T-helper 1 cell treated with Interleukin-12 subunit alpha and Interleukin-12 subunit beta and Interleukin-4 antibody, amounts not matched to agents 30 μg/mL and 1 μg/mL, for 36 hours (primary cell): ENCODE data around the gene POLR2L.

ENCODE experiments used
- H3K27ac Mint-ChIP-seq: one replicate; pipeline ENCODE4 v1.8.0; 2021; ENCODE audit warnings: mild to moderate bottlenecking, mixed read lengths
- H3K27me3 Mint-ChIP-seq: one replicate; pipeline ENCODE4 v1.8.0; 2021; ENCODE audit warnings: low read depth, mixed read lengths
- H3K36me3 Mint-ChIP-seq: one replicate; pipeline ENCODE4 v1.8.0; 2021; ENCODE audit warnings: low read depth, mixed read lengths
- H3K4me1 Mint-ChIP-seq: one replicate; pipeline ENCODE4 v1.8.0; 2021; ENCODE audit warnings: low read depth, mixed read lengths
- H3K4me3 Mint-ChIP-seq: one replicate; pipeline ENCODE4 v1.8.0; 2021; ENCODE audit warnings: mild to moderate bottlenecking, moderate library complexity, mixed read lengths
- H3K9me3 Mint-ChIP-seq: one replicate; pipeline ENCODE4 v1.8.0; 2021; ENCODE audit warnings: mixed read lengths

POLR2L gene

GRCh38 chr11:842370-843002, at the start of gene POLR2L, which contains the start of gene TSPAN4:
Gene POLR2L (minus strand): TSS chr11:842529. CDS start chr11:842508, 21 bp downstream.
Gene TSPAN4 (plus strand): TSS chr11:842852. CDS start chr11:850305, 7,453 bp downstream.
- Mint-ChIP-seq H3K27me3 (no peaks in the 10 kb centered on the region), H3K36me3 (peaks cover 2% of the 10 kb centered on the region), H3K4me3 (peak within 1 kb of the TSS; percentile 85), H3K27ac (peak within 1 kb of the TSS; percentile 70), H3K9me3 (no peaks in the 10 kb centered on the region), H3K4me1 (peaks cover 18% of the 10 kb centered on the region)

DNA sequence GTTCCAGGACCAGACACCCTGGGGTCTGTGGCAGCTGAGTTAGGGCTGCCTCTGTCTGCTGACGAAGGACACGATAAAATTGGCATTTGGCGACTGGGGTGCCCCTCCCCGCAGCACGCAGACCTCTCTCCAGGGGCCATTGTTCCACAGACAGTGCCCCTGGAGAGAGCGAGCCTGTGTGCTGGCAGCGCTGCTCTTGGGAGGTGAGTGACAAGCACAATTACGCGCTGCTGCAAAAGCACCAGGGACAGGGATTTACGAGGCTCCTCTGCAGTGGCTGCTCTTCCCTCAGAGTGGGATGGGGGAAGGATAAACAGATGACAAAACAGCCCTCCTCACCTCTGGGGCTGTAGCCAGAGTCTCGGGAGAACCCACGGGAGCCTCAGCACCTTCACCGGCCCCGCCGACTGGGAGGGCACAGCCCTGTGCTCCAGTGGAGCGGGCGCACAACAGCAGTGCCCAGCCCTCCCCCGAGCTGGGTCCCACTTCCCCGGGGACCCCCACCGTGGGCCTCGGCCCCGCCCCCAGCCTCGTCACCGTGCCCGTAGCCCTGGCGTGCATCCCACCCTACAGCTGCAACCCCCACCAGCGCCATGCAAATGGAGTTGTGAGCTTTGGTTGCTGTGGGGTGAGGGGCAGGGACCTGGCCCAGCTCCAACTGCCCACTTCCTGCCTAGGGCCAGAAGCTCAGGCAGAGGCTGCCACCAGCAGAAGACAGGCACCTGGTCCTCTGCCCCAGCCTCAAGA, 48.6 kb upstream of the POLR2L start:
- Mint-ChIP-seq H3K27me3 (no peaks in the 10 kb centered on the region), H3K4me1 (no peaks in the 10 kb centered on the region), H3K36me3 (peaks cover 3% of the 10 kb centered on the region), H3K4me3 (no peak overlapping the region), H3K27ac (no peak overlapping the region), H3K9me3 (no peaks in the 10 kb centered on the region)

GRCh38 chr11:889687-890475, 47.6 kb upstream of the POLR2L start:
- no peak overlapping the region for H3K4me3 Mint-ChIP-seq
- no peak overlapping the region for H3K27ac Mint-ChIP-seq
- H3K9me3 Mint-ChIP-seq = no peaks in the 10 kb centered on the region
- H3K36me3 Mint-ChIP-seq = peaks cover 3% of the 10 kb centered on the region
- H3K4me1 Mint-ChIP-seq = no peaks in the 10 kb centered on the region
- no peaks in the 10 kb centered on the region for H3K27me3 Mint-ChIP-seq

DNA sequence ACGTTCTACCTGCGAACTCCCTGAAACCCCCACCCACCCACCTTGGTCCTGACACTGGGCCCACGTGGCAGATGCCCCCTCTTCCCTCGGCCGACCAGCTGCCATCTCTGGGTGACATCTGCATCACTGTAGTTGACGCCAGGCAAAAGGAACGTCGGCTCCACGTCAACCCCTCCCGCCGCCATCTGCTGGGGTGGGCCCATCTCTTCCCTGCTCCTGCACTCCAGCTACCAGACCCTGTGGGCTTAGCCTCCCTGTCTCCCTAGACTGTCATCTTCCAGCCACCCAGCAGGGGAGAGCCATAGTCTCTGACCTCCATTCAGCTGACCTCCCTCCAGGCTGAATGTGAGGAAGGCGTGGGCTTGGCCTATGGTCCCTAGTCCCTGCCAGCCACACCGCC, 46.9 kb upstream of the POLR2L start:
- Mint-ChIP-seq H3K27ac (no peak overlapping the region), H3K27me3 (no peaks in the 10 kb centered on the region), H3K4me1 (no peaks in the 10 kb centered on the region), H3K4me3 (no peak overlapping the region), H3K9me3 (no peaks in the 10 kb centered on the region), H3K36me3 (peaks cover 3% of the 10 kb centered on the region)

GRCh38 chr11:888310-889212, 46.2 kb upstream of the POLR2L start:
- Mint-ChIP-seq H3K4me1 (no peaks in the 10 kb centered on the region), H3K4me3 (no peak overlapping the region), H3K27ac (no peak overlapping the region), H3K36me3 (peaks cover 3% of the 10 kb centered on the region), H3K9me3 (no peaks in the 10 kb centered on the region), H3K27me3 (no peaks in the 10 kb centered on the region)

GRCh38 chr11:887589-887988, 45.3 kb upstream of the POLR2L start:
- Mint-ChIP-seq H3K4me1 (peaks cover under 1% of the 10 kb centered on the region), H3K9me3 (no peaks in the 10 kb centered on the region), H3K27ac (no peak overlapping the region), H3K27me3 (no peaks in the 10 kb centered on the region), H3K4me3 (no peak overlapping the region), H3K36me3 (peaks cover 3% of the 10 kb centered on the region)

GRCh38 chr11:886568-886967, 44.2 kb upstream of the POLR2L start:
- H3K4me3 Mint-ChIP-seq = no peak overlapping the region
- H3K4me1 Mint-ChIP-seq = peaks cover 4% of the 10 kb centered on the region
- H3K36me3 Mint-ChIP-seq = peaks cover 3% of the 10 kb centered on the region
- no peak overlapping the region for H3K27ac Mint-ChIP-seq
- no peaks in the 10 kb centered on the region for H3K27me3 Mint-ChIP-seq
- H3K9me3 Mint-ChIP-seq = no peaks in the 10 kb centered on the region

GRCh38 chr11:884578-885070, 42.3 kb upstream of the POLR2L start:
- H3K27ac Mint-ChIP-seq = no peak overlapping the region
- H3K9me3 Mint-ChIP-seq = no peaks in the 10 kb centered on the region
- H3K4me1 Mint-ChIP-seq = peaks cover 4% of the 10 kb centered on the region
- H3K4me3 Mint-ChIP-seq = no peak overlapping the region
- H3K36me3 Mint-ChIP-seq = peaks cover 3% of the 10 kb centered on the region
- H3K27me3 Mint-ChIP-seq = no peaks in the 10 kb centered on the region

DNA sequence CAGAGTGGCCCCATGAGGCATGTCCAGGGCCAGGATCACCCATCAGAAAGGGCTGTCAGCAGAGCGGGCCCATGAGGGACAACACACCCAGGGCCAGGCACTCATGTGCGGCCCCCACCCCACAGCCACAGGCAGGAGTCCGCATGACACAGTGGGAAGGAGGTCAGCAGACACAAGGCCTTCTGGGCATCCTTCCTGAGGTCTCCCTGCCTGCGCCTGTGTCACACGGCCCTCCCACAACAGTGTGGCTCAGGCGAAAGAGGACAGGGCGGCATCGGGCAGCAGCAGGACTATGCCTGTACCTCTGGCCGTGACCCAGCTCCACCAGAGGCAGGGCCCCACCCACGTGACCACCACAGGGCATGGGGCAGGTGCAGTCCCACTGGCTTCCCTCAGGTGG, 41.2 kb upstream of the POLR2L start:
- Mint-ChIP-seq H3K4me3 (no peak overlapping the region), H3K4me1 (peaks cover 4% of the 10 kb centered on the region), H3K9me3 (no peaks in the 10 kb centered on the region), H3K27ac (no peak overlapping the region), H3K36me3 (peaks cover 5% of the 10 kb centered on the region), H3K27me3 (no peaks in the 10 kb centered on the region)

- Mint-ChIP-seq H3K9me3 (no peaks in the 10 kb centered on the region), H3K27ac (no peak overlapping the region), H3K4me3 (no peak overlapping the region), H3K36me3 (peaks cover 5% of the 10 kb centered on the region), H3K27me3 (no peaks in the 10 kb centered on the region), H3K4me1 (peaks cover 4% of the 10 kb centered on the region)
These were observed 40.3 kb upstream of the POLR2L start for GRCh38 chr11:882596-882995.

GRCh38 chr11:880447-880846, 38.1 kb upstream of the POLR2L start:
- Mint-ChIP-seq H3K4me1 (peaks cover 4% of the 10 kb centered on the region), H3K9me3 (no peaks in the 10 kb centered on the region), H3K27ac (no peak overlapping the region), H3K27me3 (no peaks in the 10 kb centered on the region), H3K4me3 (no peak overlapping the region), H3K36me3 (peaks cover 3% of the 10 kb centered on the region)

GRCh38 chr11:877565-877964, 35.2 kb upstream of the POLR2L start:
- peaks cover 3% of the 10 kb centered on the region for H3K36me3 Mint-ChIP-seq
- H3K4me3 Mint-ChIP-seq = no peak overlapping the region

DNA sequence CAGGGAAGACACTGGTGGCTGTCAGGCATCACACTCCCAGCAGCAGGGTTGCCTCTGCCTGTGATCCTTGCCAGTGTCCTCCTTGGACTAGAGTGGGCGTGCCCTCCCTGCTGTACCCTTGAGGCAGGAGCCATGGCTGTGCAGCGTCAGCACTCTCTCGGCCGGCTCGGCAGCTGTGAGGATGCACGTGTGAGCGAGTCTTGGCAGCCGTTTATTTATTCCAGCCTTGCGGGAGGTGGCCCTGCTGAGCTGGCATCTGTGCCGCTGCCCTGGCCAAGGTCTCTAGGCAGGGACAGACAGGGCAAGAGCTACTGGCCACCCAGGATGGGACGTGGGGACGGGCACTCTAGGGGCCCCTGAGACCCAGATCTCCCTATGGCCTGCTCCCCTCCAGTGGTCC, 34.2 kb upstream of the POLR2L start:
- Mint-ChIP-seq H3K9me3 (no peaks in the 10 kb centered on the region), H3K4me1 (no peaks in the 10 kb centered on the region), H3K27me3 (no peaks in the 10 kb centered on the region), H3K36me3 (peaks cover 3% of the 10 kb centered on the region), H3K4me3 (no peak overlapping the region), H3K27ac (no peak overlapping the region)

More at GRCh38 chr11:877565-877964, 35.2 kb upstream of the POLR2L start:
- peaks cover 3% of the 10 kb centered on the region for H3K4me1 Mint-ChIP-seq
- no peak overlapping the region for H3K27ac Mint-ChIP-seq
- H3K9me3 Mint-ChIP-seq = no peaks in the 10 kb centered on the region
- H3K27me3 Mint-ChIP-seq = no peaks in the 10 kb centered on the region
